IMR-90 (cell line): Measurements from ENCODE around the gene CENPN. TPM values are rescaled to one million over a fixed set of nuclear protein-coding genes. Genes with fewer than 3 reads are reported as not detected.

Source experiments
- ATAC-seq: fragments of 200-7000 bp; cut with Tn5 transposase; 2 replicates; pipeline ENCODE4 v1.9.1; 2020; ENCODE audit warnings: low read depth, mild to moderate bottlenecking, moderate library complexity
- BruUV-seq: library from RNA; stranded (reverse); fragments of 400-500 nt; replicated peaks from 2 replicates; lab custom pipeline; 2021; lab: Mats Ljungman, UMichigan
- CTCF ChIA-PET: fragments of 300-600 bp; formaldehyde crosslinking; extraction: SDS; loops from one replicate; lab custom pipeline; 2021; ENCODE audit warnings: antibody characterized with exemption; lab: Yijun Ruan, JAX
- POLR2A ChIA-PET: fragments of 300-600 bp; sonication (Branson Sonifier 250); formaldehyde crosslinking; loops from one replicate; lab custom pipeline; 2022; ENCODE audit warnings: antibody characterized with exemption; ENCODE audit not compliant: unreplicated experiment; lab: Charles Lee
- DNase-seq: peaks from one replicate; pipeline ENCODE4 v3.0.0; 2013
- H2AFZ ChIP-seq: replicated peaks from 2 replicates; pipeline ENCODE3; 2013; ENCODE audit warnings: low read length, mild to moderate bottlenecking; ENCODE audit not compliant: poor library complexity
- H2AK5ac ChIP-seq: 2 replicates; pipeline ENCODE4 v1.6.1; 2013; ENCODE audit warnings: low read depth, low read length, inconsistent platforms
- H2AK9ac ChIP-seq: replicated peaks from 2 replicates; pipeline ENCODE3; 2013; ENCODE audit warnings: mild to moderate bottlenecking, low read depth, low read length, moderate library complexity; ENCODE audit not compliant: poor library complexity
- H2BK120ac ChIP-seq: 2 replicates; pipeline ENCODE4 v1.6.1; 2013; ENCODE audit warnings: low read depth, low read length, inconsistent platforms
- H2BK15ac ChIP-seq: 3 replicates; pipeline ENCODE4 v1.6.1; 2013; ENCODE audit warnings: low read depth, low read length, inconsistent platforms
- H2BK20ac ChIP-seq: 2 replicates; pipeline ENCODE4 v1.6.1; 2013; ENCODE audit warnings: low read depth, mild to moderate bottlenecking, inconsistent platforms, low read length, moderate library complexity
- H2BK5ac ChIP-seq: 2 replicates; pipeline ENCODE4 v1.6.1; 2013; ENCODE audit warnings: mild to moderate bottlenecking, low read depth, low read length, inconsistent platforms; ENCODE audit not compliant: poor library complexity, severe bottlenecking
- H3K14ac ChIP-seq: replicated peaks from 2 replicates; pipeline ENCODE4 v1.6.1; 2013; ENCODE audit warnings: low read depth, low read length, inconsistent platforms
- H3K18ac ChIP-seq: 2 replicates; pipeline ENCODE4 v1.6.1; 2013; ENCODE audit warnings: low read depth, low read length, control low read depth
- H3K23ac ChIP-seq: 2 replicates; pipeline ENCODE4 v1.6.1; 2013; ENCODE audit warnings: low read depth, low read length, inconsistent platforms
- H3K27ac ChIP-seq: 2 replicates; pipeline ENCODE4 v1.5.1; 2013; ENCODE audit warnings: mild to moderate bottlenecking, control low read depth, low read length; ENCODE audit not compliant: insufficient read depth
- H3K27me3 ChIP-seq: 2 replicates; pipeline ENCODE4 v1.6.1; 2013; ENCODE audit warnings: low read length; ENCODE audit not compliant: control insufficient read depth, insufficient read depth
- H3K36me3 ChIP-seq: 2 replicates; pipeline ENCODE4 v1.6.1; 2013; ENCODE audit warnings: low read length, mixed read lengths; ENCODE audit not compliant: control insufficient read depth, insufficient read depth
- H3K4ac ChIP-seq: 2 replicates; pipeline ENCODE4 v1.6.1; 2013; ENCODE audit warnings: low read depth, low read length, inconsistent platforms
- H3K4me1 ChIP-seq: 2 replicates; pipeline ENCODE4 v1.6.1; 2013; ENCODE audit warnings: low read length, mixed read lengths; ENCODE audit not compliant: control insufficient read depth, insufficient read depth
- H3K4me2 ChIP-seq: 2 replicates; pipeline ENCODE4 v1.6.1; 2013; ENCODE audit warnings: low read depth, mild to moderate bottlenecking, control low read depth, low read length, moderate library complexity
- H3K4me3 ChIP-seq: 2 replicates; pipeline ENCODE4 v1.5.1; 2013; ENCODE audit warnings: low read depth, mild to moderate bottlenecking, control low read depth, low read length, moderate library complexity; ENCODE audit not compliant: insufficient read depth
- H3K56ac ChIP-seq: 2 replicates; pipeline ENCODE4 v1.6.1; 2013; ENCODE audit warnings: low read length, inconsistent platforms; ENCODE audit not compliant: insufficient read depth; ENCODE audit errors: extremely low read depth
- H3K79me1 ChIP-seq, 2 experiments: 2 replicates each; pipeline ENCODE4 v1.6.1; 2013; ENCODE audit warnings: low read length in 2 of 2, inconsistent platforms in 1 of 2, low read depth in 1 of 2
- H3K9ac ChIP-seq: 2 replicates; pipeline ENCODE4 v1.6.1; 2013; ENCODE audit warnings: low read depth, low read length, control low read depth
- H3K9me1 ChIP-seq: 2 replicates; pipeline ENCODE4 v1.6.1; 2013; ENCODE audit warnings: low read length, inconsistent platforms; ENCODE audit not compliant: insufficient read depth
- H3K9me3 ChIP-seq: 2 replicates; pipeline ENCODE4 v1.6.1; 2013; ENCODE audit warnings: low read length; ENCODE audit not compliant: control insufficient read depth, insufficient read depth
- H4K20me1 ChIP-seq: 2 replicates; pipeline ENCODE4 v1.6.1; 2013; ENCODE audit warnings: low read length, inconsistent platforms; ENCODE audit not compliant: insufficient read depth
- H4K5ac ChIP-seq: 2 replicates; pipeline ENCODE4 v1.6.1; 2013; ENCODE audit warnings: mild to moderate bottlenecking, low read depth, low read length, control low read depth
- H4K8ac ChIP-seq, 2 experiments: 2 replicates each; pipeline ENCODE4 v1.6.1; 2013; ENCODE audit warnings: low read depth in 2 of 2, low read length in 2 of 2, control low read depth in 1 of 2, inconsistent platforms in 1 of 2
- H4K91ac ChIP-seq: 2 replicates; pipeline ENCODE4 v1.6.1; 2013; ENCODE audit warnings: low read depth, low read length, inconsistent platforms; ENCODE audit not compliant: insufficient read depth
- BHLHE40 ChIP-seq: fragments of 150-350 bp; IDR thresholded peaks from 2 replicates; pipeline ENCODE4 v1.6.1; 2016; ENCODE audit warnings: mild to moderate bottlenecking, low read depth, low read length
- CHD1 ChIP-seq: IDR thresholded peaks from 2 replicates; pipeline ENCODE4 v1.6.1; 2012; ENCODE audit warnings: low read depth, low read length, improper control_type of control experiment
- CTCF ChIP-seq: conservative IDR thresholded peaks from 2 replicates; pipeline ENCODE4 v1.5.1; 2012; ENCODE audit warnings: mild to moderate bottlenecking, low read depth, low read length, improper control_type of control experiment
- MAFK ChIP-seq: IDR thresholded peaks from 2 replicates; pipeline ENCODE4 v1.6.1; 2012; ENCODE audit warnings: low read depth, low read length, improper control_type of control experiment
- MAZ ChIP-seq: IDR thresholded peaks from 2 replicates; pipeline ENCODE4 v1.6.1; 2012; ENCODE audit warnings: low read depth, mild to moderate bottlenecking, low read length, improper control_type of control experiment, moderate library complexity, borderline replicate concordance
- MXI1 ChIP-seq: IDR thresholded peaks from 2 replicates; pipeline ENCODE4 v1.6.1; 2012; ENCODE audit warnings: low read depth, mild to moderate bottlenecking, low read length, moderate library complexity, borderline replicate concordance
- POLR2A ChIP-seq: IDR thresholded peaks from 2 replicates; pipeline ENCODE4 v1.6.1; 2012; ENCODE audit warnings: mild to moderate bottlenecking, low read depth, low read length
- RAD21 ChIP-seq: IDR thresholded peaks from 2 replicates; pipeline ENCODE4 v1.6.1; 2012; ENCODE audit warnings: low read length, improper control_type of control experiment
- RCOR1 ChIP-seq: IDR thresholded peaks from 2 replicates; pipeline ENCODE4 v1.6.1; 2012; ENCODE audit warnings: mild to moderate bottlenecking, low read length, improper control_type of control experiment; ENCODE audit not compliant: insufficient replicate concordance
- RFX5 ChIP-seq: IDR thresholded peaks from 2 replicates; pipeline ENCODE4 v1.8.0; 2012; ENCODE audit warnings: low read depth, mild to moderate bottlenecking, low read length, moderate library complexity
- SMC3 ChIP-seq: fragments of 150-350 bp; IDR thresholded peaks from 2 replicates; pipeline ENCODE4 v1.6.1; 2016; ENCODE audit warnings: low read depth, mild to moderate bottlenecking, antibody characterized with exemption, low read length, moderate library complexity
- WGBS, 2 experiments: methylation state at CpG; one replicate each; pipeline versions ENCODE4 v1.1.5 to v1.1.7; 2013; ENCODE audit warnings: missing lambda C conversion rate in 2 of 2; ENCODE audit not compliant: insufficient read length in 1 of 2; ENCODE audit errors: extremely low coverage in 2 of 2; 5-methylcytosine and 5-hydroxymethylcytosine counted together
- dilution Hi-C: fragments of 300-500 bp; cut with HindIII; formaldehyde crosslinking; loops from one replicate; pipeline ENCODE4 v1.14.3; 2018; ENCODE audit warnings: low sequenced_read_pairs; ENCODE audit not compliant: unreplicated experiment
- in situ Hi-C: fragments of 300-500 bp; cut with MboI; formaldehyde crosslinking; loops from 3 replicates; pipeline ENCODE4 v1.14.3; 2019; ENCODE audit warnings: low sequenced_read_pairs, inconsistent platforms, mixed read lengths
- intact Hi-C: fragments of 100-400 bp; cut with micrococcal nuclease; formaldehyde crosslinking; loops from 2 replicates; pipeline ENCODE4 v1.10.0; 2022
- polyA plus RNA-seq, 3 experiments: library from polyadenylated mRNA; depleted of rRNA; stranded (reverse); fragments of >200 nt; gene quantifications; 2 replicates each; pipeline ENCODE4 v1.2.3, GENCODE V29; 2012; ENCODE audit warnings: low replicate concordance in 1 of 3
- total RNA-seq: library from RNA; depleted of rRNA; stranded (reverse); fragments of >200 nt; gene quantifications from 2 replicates; pipeline ENCODE4 v1.2.3, GENCODE V29; 2012
- TF ChIP-seq, protein P1 (sequence below): fragments of 150-350 bp; IDR thresholded peaks from 2 replicates; pipeline ENCODE4 v1.6.1; 2017; ENCODE audit warnings: mild to moderate bottlenecking, antibody characterized with exemption, low read length, low read depth

The CENPN gene
- total and polyA plus RNA-seq, 2 of the 4 experiments (the other 2 are of a cell fraction) = 20.5 to 22.8 TPM

DNA sequence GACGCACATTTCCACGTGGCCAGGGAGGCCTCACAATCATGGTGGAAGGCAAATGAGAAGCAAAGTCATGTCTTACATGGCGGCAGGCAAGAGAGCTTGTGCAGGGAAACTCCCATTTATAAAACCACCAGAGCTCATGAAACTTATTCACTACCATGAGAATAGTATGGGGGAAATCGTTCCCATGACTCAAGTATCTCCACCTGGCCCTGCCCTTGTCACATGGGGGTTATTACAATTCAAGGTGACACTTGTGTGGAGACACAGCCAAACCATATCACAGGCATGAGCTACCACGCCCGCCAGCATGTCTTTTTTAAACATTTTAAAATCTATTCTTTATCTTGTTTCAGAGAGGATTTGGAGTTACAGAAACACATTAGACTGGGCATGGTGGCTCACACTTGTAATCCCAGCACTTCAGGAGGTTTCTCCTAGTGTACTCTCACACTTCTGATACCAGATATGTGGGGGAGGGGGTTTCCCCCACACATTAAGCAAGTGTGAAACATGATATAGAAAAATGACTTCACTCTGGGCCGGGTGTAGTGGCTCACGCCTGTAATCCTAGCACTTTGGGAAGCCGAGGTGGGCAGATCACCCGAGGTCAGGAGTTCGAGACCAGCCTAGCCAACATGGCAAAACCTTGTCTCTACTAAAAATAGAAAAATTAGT is 23.1 kb downstream of the CENPN start:
- Histone ChIP-seq H3K4me3 (no peak overlapping the region), H3K4me1 (no peaks in the 10 kb centered on the region), H4K91ac (no peak overlapping the region), H3K56ac (no peak overlapping the region), H3K27ac (no peak overlapping the region), H3K36me3 (peaks cover 3% of the 10 kb centered on the region; the same call in 1 of the 2 replicates), H2AFZ (no peak overlapping the region), H3K9me3 (no peaks in the 10 kb centered on the region), H2BK15ac (no peak overlapping the region), H3K9ac (no peak overlapping the region), H3K4me2 (no peak overlapping the region), H3K79me1 (no peaks in the 10 kb centered on the region), H3K9me1 (no peaks in the 10 kb centered on the region), H3K18ac (no peak overlapping the region), H3K23ac (no peak overlapping the region), H2BK120ac (no peak overlapping the region), H3K4ac (no peak overlapping the region), H2BK20ac (no peak overlapping the region), H4K8ac (no peak overlapping the region), H4K5ac (no peak overlapping the region), H2BK5ac (no peak overlapping the region), H4K20me1 (no peaks in the 10 kb centered on the region), H2AK9ac (no peak overlapping the region), H3K14ac (no peak overlapping the region), H3K27me3 (no peaks in the 10 kb centered on the region), H2AK5ac (no peak overlapping the region)
- BruUV-seq = no TSS peak
- no peak for DNase-seq
- intact Hi-C loops (no loop called here), in situ Hi-C loops (loop anchor here (25.0 kb wide), 1 partner anchor 707 kb away; no protein-coding TSS in a partner anchor), dilution Hi-C loops (no loop called here)
- ChIA-PET POLR2A (no interaction called here), CTCF (no interaction called here)
- no CpG with 5 or more reads among the region's 11 CpGs for WGBS, 2 experiments
- TF ChIP-seq, protein P1, sequence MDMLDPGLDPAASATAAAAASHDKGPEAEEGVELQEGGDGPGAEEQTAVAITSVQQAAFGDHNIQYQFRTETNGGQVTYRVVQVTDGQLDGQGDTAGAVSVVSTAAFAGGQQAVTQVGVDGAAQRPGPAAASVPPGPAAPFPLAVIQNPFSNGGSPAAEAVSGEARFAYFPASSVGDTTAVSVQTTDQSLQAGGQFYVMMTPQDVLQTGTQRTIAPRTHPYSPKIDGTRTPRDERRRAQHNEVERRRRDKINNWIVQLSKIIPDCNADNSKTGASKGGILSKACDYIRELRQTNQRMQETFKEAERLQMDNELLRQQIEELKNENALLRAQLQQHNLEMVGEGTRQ = no peak
- TF ChIP-seq MXI1 = no peak
- no peak for TF ChIP-seq MAZ
- TF ChIP-seq SMC3 = no peak
- no peak for TF ChIP-seq RAD21
- TF ChIP-seq RCOR1 = no peak
- no peak for TF ChIP-seq BHLHE40
- TF ChIP-seq CHD1 = no peak
- no peak for TF ChIP-seq POLR2A
- TF ChIP-seq RFX5 = no peak
- TF ChIP-seq MAFK = no peak
- no peak for TF ChIP-seq CTCF
- no peak for ATAC-seq
